ENCODE data around the gene RAET1E. TPM values are rescaled to one million over a fixed set of nuclear protein-coding genes. Genes with fewer than 3 reads are reported as not detected.

Gene RAET1E
- total and polyA plus RNA-seq, 2 donors (not counting 1 experiment from before 2014, with no cell fraction given) = not detected

DNA sequence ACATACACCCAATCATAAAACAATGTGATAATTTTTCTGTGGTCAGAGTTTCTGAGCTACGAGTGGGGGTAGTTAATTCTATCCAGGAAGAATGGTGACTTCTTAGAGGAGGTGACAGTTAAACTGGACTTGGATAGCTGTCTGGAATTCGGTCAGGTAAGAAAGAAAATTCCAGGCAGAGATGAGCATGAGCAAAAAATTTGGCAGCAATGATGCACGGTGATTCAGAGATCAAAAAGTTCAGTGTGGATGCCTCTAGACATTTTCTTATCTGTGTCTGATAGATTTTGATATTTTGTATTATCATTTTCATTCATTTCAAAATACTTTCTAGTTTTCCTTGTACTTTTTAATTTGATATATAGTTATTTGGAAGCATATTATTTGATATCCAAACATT, 12.0 kb downstream of the RAET1E start:
- CTCF ChIA-PET = no interaction called here
- Histone ChIP-seq H3K4me1 (ENCODE audit: control insufficient read depth in 2 of 2, insufficient read depth in 2 of 2, low read length in 2 of 2) (no peaks in the 10 kb centered on the region), H3K4me2 (replicated peaks; ENCODE audit: low read depth, low read length, poor library complexity, severe bottlenecking) (no peak overlapping the region), H3K9me3 (ENCODE audit: control extremely low read depth in 1 of 3, control insufficient read depth in 2 of 3, insufficient read depth in 1 of 3, low read length in 2 of 3) (no peaks in the 10 kb centered on the region), H3K36me3 (replicated peaks in 1 of 2; ENCODE audit: control extremely low read depth in 1 of 2, control insufficient read depth in 1 of 2, extremely low read depth in 1 of 2, insufficient read depth in 2 of 2, low read length in 1 of 2) (no peaks in the 10 kb centered on the region), H4K20me1 (ENCODE audit: control insufficient read depth, insufficient read depth, low read length, poor library complexity, severe bottlenecking) (no peaks in the 10 kb centered on the region), H2AFZ (ENCODE audit: insufficient read depth, low read depth, low read length, poor library complexity, severe bottlenecking) (no peak overlapping the region), H3K79me2 (ENCODE audit: control insufficient read depth, insufficient read depth, low read length) (no peaks in the 10 kb centered on the region), H3K9ac (ENCODE audit: low read length) (no peak overlapping the region), H3K27ac (ENCODE audit: low read length in 2 of 2) (no peak overlapping the region), H3K4me3 (ENCODE audit: control extremely low read depth in 1 of 5, extremely low read depth in 1 of 5, insufficient read depth in 1 of 5, low read depth in 2 of 5, low read length in 4 of 5) (no peak overlapping the region), H3K27me3 (replicated peaks in 1 of 4; ENCODE audit: control extremely low read depth in 1 of 4, control insufficient read depth in 3 of 4, insufficient read depth in 4 of 4, low read length in 3 of 4) (peaks cover 0 to 4% (median 0%) of the 10 kb centered on the region in 4 experiments)
- WGBS (ENCODE audit: insufficient coverage) = 100% methylated on average over 2 of the region's 3 CpGs
- DNase-seq = no peak
- no peaks in the 10 kb centered on the region for H3K4me1 Mint-ChIP-seq
- TF ChIP-seq, protein P1, sequence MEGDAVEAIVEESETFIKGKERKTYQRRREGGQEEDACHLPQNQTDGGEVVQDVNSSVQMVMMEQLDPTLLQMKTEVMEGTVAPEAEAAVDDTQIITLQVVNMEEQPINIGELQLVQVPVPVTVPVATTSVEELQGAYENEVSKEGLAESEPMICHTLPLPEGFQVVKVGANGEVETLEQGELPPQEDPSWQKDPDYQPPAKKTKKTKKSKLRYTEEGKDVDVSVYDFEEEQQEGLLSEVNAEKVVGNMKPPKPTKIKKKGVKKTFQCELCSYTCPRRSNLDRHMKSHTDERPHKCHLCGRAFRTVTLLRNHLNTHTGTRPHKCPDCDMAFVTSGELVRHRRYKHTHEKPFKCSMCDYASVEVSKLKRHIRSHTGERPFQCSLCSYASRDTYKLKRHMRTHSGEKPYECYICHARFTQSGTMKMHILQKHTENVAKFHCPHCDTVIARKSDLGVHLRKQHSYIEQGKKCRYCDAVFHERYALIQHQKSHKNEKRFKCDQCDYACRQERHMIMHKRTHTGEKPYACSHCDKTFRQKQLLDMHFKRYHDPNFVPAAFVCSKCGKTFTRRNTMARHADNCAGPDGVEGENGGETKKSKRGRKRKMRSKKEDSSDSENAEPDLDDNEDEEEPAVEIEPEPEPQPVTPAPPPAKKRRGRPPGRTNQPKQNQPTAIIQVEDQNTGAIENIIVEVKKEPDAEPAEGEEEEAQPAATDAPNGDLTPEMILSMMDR (IDR thresholded peaks at IDR 0.05) = no peak
- no peak for TF ChIP-seq EZH2 (IDR thresholded peaks at IDR 0.05; ENCODE audit: borderline replicate concordance, insufficient read depth, low read depth, low read length, poor library complexity, severe bottlenecking)
- intact Hi-C loops (cut with micrococcal nuclease) = no loop called here
- H3K27ac Mint-ChIP-seq = no peak overlapping the region
- H3K4me3 Mint-ChIP-seq = no peak overlapping the region
- no peaks in the 10 kb centered on the region for H3K9me3 Mint-ChIP-seq (ENCODE audit: insufficient read depth)
- peaks cover 60% of the 10 kb centered on the region for H3K27me3 Mint-ChIP-seq
- ATAC-seq (ENCODE audit: low read depth) = no peak
- POLR2A ChIA-PET = no interaction called here

DNA sequence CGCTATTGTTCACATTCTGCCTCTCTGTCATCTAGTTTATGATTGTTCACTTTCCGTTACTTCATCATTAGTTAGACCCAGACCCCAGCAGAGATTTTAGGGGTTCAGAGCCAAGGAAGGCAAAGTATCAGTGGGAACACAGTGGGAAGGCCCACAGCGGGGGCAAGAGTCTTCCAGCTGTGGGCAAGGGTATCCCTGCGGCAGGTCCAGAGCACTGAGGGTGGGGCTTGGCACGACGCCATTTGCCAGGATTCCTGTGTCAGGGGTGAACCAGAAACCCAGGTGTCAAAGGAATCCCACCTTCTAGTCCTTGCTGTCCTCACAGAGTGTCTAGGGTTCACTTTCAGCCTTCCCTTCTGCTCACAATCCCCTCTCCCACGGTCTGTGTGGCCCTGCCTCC, 13.3 kb downstream of the RAET1E start:
- no peak for TF ChIP-seq EZH2 (IDR thresholded peaks at IDR 0.05; ENCODE audit: borderline replicate concordance, insufficient read depth, low read depth, low read length, poor library complexity, severe bottlenecking)
- TF ChIP-seq, protein P1 (IDR thresholded peaks at IDR 0.05) = no peak
- Histone ChIP-seq H3K36me3 (replicated peaks in 1 of 2; ENCODE audit: control extremely low read depth in 1 of 2, control insufficient read depth in 1 of 2, extremely low read depth in 1 of 2, insufficient read depth in 2 of 2, low read length in 1 of 2) (no peaks in the 10 kb centered on the region), H3K27ac (ENCODE audit: low read length in 2 of 2) (no peak overlapping the region), H3K4me3 (ENCODE audit: control extremely low read depth in 1 of 5, extremely low read depth in 1 of 5, insufficient read depth in 1 of 5, low read depth in 2 of 5, low read length in 4 of 5) (no peak overlapping the region), H3K9ac (ENCODE audit: low read length) (no peak overlapping the region), H3K4me1 (ENCODE audit: control insufficient read depth in 2 of 2, insufficient read depth in 2 of 2, low read length in 2 of 2) (no peaks in the 10 kb centered on the region), H4K20me1 (ENCODE audit: control insufficient read depth, insufficient read depth, low read length, poor library complexity, severe bottlenecking) (no peaks in the 10 kb centered on the region), H3K27me3 (replicated peaks in 1 of 4; ENCODE audit: control extremely low read depth in 1 of 4, control insufficient read depth in 3 of 4, insufficient read depth in 4 of 4, low read length in 3 of 4) (peaks cover 0 to 9% (median 0%) of the 10 kb centered on the region in 4 experiments), H3K9me3 (ENCODE audit: control extremely low read depth in 1 of 3, control insufficient read depth in 2 of 3, insufficient read depth in 1 of 3, low read length in 2 of 3) (no peaks in the 10 kb centered on the region), H3K79me2 (ENCODE audit: control insufficient read depth, insufficient read depth, low read length) (no peaks in the 10 kb centered on the region), H3K4me2 (replicated peaks; ENCODE audit: low read depth, low read length, poor library complexity, severe bottlenecking) (no peak overlapping the region), H2AFZ (ENCODE audit: insufficient read depth, low read depth, low read length, poor library complexity, severe bottlenecking) (no peak overlapping the region)
- H3K4me3 Mint-ChIP-seq = no peak overlapping the region
- DNase-seq (no peak), ATAC-seq (ENCODE audit: low read depth) (no peak)
- 79% methylated on average over 4 of the region's 7 CpGs for WGBS (ENCODE audit: insufficient coverage)
- peaks cover 64% of the 10 kb centered on the region for H3K27me3 Mint-ChIP-seq
- no peak overlapping the region for H3K27ac Mint-ChIP-seq
- ChIA-PET CTCF (no interaction called here), POLR2A (no interaction called here)
- H3K4me1 Mint-ChIP-seq = no peaks in the 10 kb centered on the region
- H3K9me3 Mint-ChIP-seq (ENCODE audit: insufficient read depth) = no peaks in the 10 kb centered on the region
- intact Hi-C loops (cut with micrococcal nuclease) = no loop called here

Measured in B cell (primary cell).